ENCODE measurements around the gene CREG2.
A peak's percentile ranks its signal among the peaks of the same experiment; 100 is the strongest.

CREG2 gene

GRCh38 chr2:101426822-101427221, 39.5 kb upstream of the CREG2 start (continued):
- TF ChIP-seq TSHZ2 (CRISPR knock-in tag; IDR thresholded peaks at IDR 0.05) (no peak), ZNF565 (CRISPR knock-in tag; conservative IDR thresholded peaks at IDR 0.05; ENCODE audit: low read depth) (no peak), ZFP3 (CRISPR knock-in tag; IDR thresholded peaks at IDR 0.05) (no peak)

- TF ChIP-seq SNAI2 (CRISPR knock-in tag; IDR thresholded peaks at IDR 0.05) = no peak
- no peak for TF ChIP-seq CSDC2 (CRISPR knock-in tag; IDR thresholded peaks at IDR 0.05)
- no peak for TF ChIP-seq ESRRG (CRISPR knock-in tag; IDR thresholded peaks at IDR 0.05)
- no peak for ATAC-seq
Measured at GRCh38 chr2:101420623-101421022, 33.3 kb upstream of the CREG2 start.

GRCh38 chr2:101419096-101419663, 31.9 kb upstream of the CREG2 start:
- peak; percentile 96 for ATAC-seq
- no peak for TF ChIP-seq GLIS3 (CRISPR knock-in tag; IDR thresholded peaks at IDR 0.05)
- no peak for TF ChIP-seq SNAI2 (CRISPR knock-in tag; IDR thresholded peaks at IDR 0.05)
- TF ChIP-seq TCF4 (CRISPR knock-in tag; IDR thresholded peaks at IDR 0.05; ENCODE audit: borderline replicate concordance) = no peak
- TF ChIP-seq PPARA (CRISPR knock-in tag; IDR thresholded peaks at IDR 0.05; ENCODE audit: borderline replicate concordance) = no peak
- no peak for TF ChIP-seq ESRRG (CRISPR knock-in tag; IDR thresholded peaks at IDR 0.05)
- TF ChIP-seq ZFP30 (CRISPR knock-in tag; IDR thresholded peaks at IDR 0.05) = no peak
- no peak for TF ChIP-seq RARB (CRISPR knock-in tag; IDR thresholded peaks at IDR 0.05)
- TF ChIP-seq TOX (CRISPR knock-in tag; IDR thresholded peaks at IDR 0.05; ENCODE audit: borderline replicate concordance) = no peak
- TF ChIP-seq POU6F1 (CRISPR knock-in tag; IDR thresholded peaks at IDR 0.05; ENCODE audit: borderline replicate concordance, low read depth) = no peak
- TF ChIP-seq ZFP3 (CRISPR knock-in tag; IDR thresholded peaks at IDR 0.05) = no peak
- no peak for TF ChIP-seq ZNF8 (CRISPR knock-in tag; IDR thresholded peaks at IDR 0.05)
- TF ChIP-seq CREB5 (CRISPR knock-in tag; IDR thresholded peaks at IDR 0.05; ENCODE audit: low read depth) = no peak
- no peak for TF ChIP-seq CSDC2 (CRISPR knock-in tag; IDR thresholded peaks at IDR 0.05)
- no peak for TF ChIP-seq BACH2 (CRISPR knock-in tag; IDR thresholded peaks at IDR 0.05; ENCODE audit: borderline replicate concordance)
- TF ChIP-seq OSR1 (CRISPR knock-in tag; IDR thresholded peaks at IDR 0.05) = no peak
- TF ChIP-seq PATZ1 (CRISPR knock-in tag; IDR thresholded peaks at IDR 0.05; ENCODE audit: borderline replicate concordance) = no peak

GRCh38 chr2:101418460-101419095, 31.3 kb upstream of the CREG2 start:
- TF ChIP-seq ISL1 (CRISPR knock-in tag; IDR thresholded peaks at IDR 0.05) = no peak
- TF ChIP-seq PPARA (CRISPR knock-in tag; IDR thresholded peaks at IDR 0.05; ENCODE audit: borderline replicate concordance) = no peak
- no peak for TF ChIP-seq ZNF8 (CRISPR knock-in tag; IDR thresholded peaks at IDR 0.05)
- no peak for TF ChIP-seq CSRNP3 (CRISPR knock-in tag; IDR thresholded peaks at IDR 0.05)
- TF ChIP-seq ZC3H10 (CRISPR knock-in tag; IDR thresholded peaks at IDR 0.05) = no peak
- TF ChIP-seq ARNTL (CRISPR knock-in tag; IDR thresholded peaks at IDR 0.05; ENCODE audit: borderline replicate concordance, low read depth) = no peak
- no peak for TF ChIP-seq ZFP30 (CRISPR knock-in tag; IDR thresholded peaks at IDR 0.05)
- no peak for TF ChIP-seq BACH2 (CRISPR knock-in tag; IDR thresholded peaks at IDR 0.05; ENCODE audit: borderline replicate concordance)
- TF ChIP-seq SNAI2 (CRISPR knock-in tag; IDR thresholded peaks at IDR 0.05) = no peak
- no peak for TF ChIP-seq RARB (CRISPR knock-in tag; IDR thresholded peaks at IDR 0.05)
- TF ChIP-seq TOX (CRISPR knock-in tag; IDR thresholded peaks at IDR 0.05; ENCODE audit: borderline replicate concordance) = no peak
- TF ChIP-seq CSDC2 (CRISPR knock-in tag; IDR thresholded peaks at IDR 0.05) = no peak
- TF ChIP-seq ZNF70 (CRISPR knock-in tag; IDR thresholded peaks at IDR 0.05) = no peak
- TF ChIP-seq GLIS3 (CRISPR knock-in tag; IDR thresholded peaks at IDR 0.05) = no peak
- no peak for TF ChIP-seq CREB5 (CRISPR knock-in tag; IDR thresholded peaks at IDR 0.05; ENCODE audit: low read depth)
- ATAC-seq = no peak

All from SK-N-SH treated with all-trans-retinoic acid at 6 μM for 48 hours (cell line).